Stimulated activated naive CD8-positive, alpha-beta T cell treated with anti-CD3 and anti-CD28 coated beads, Interleukin-15, Interleukin-2, amounts not matched to agents 100 ng/mL and 50 ng/mL, for 24 hours (primary cell): ENCODE data around the gene AKIRIN1.
"Not testable (repeated sequence)": the region's sequence is repeated elsewhere in the genome, so short reads cannot be mapped to it uniquely, and the experiment has no call there.

Experiments used
- H3K27ac Mint-ChIP-seq: one replicate; pipeline ENCODE4 v1.8.0; 2021; ENCODE audit warnings: mild to moderate bottlenecking, mixed read lengths
- H3K27me3 Mint-ChIP-seq: one replicate; pipeline ENCODE4 v1.8.0; 2021; ENCODE audit warnings: mixed read lengths
- H3K36me3 Mint-ChIP-seq: one replicate; pipeline ENCODE4 v1.8.0; 2021; ENCODE audit warnings: low read depth, mixed read lengths
- H3K4me1 Mint-ChIP-seq: one replicate; pipeline ENCODE4 v1.8.0; 2021; ENCODE audit warnings: low read depth, mixed read lengths
- H3K4me3 Mint-ChIP-seq: one replicate; pipeline ENCODE4 v1.8.0; 2021; ENCODE audit warnings: mild to moderate bottlenecking, mixed read lengths
- H3K9me3 Mint-ChIP-seq: one replicate; pipeline ENCODE4 v1.8.0; 2021; ENCODE audit warnings: mixed read lengths

The AKIRIN1 gene

GRCh38 chr1:39048745-39049370 is 57.8 kb downstream of the AKIRIN1 start:
- Mint-ChIP-seq H3K27me3 (no peaks in the 10 kb centered on the region), H3K4me3 (no peak overlapping the region), H3K4me1 (peaks cover 5% of the 10 kb centered on the region), H3K27ac (no peak overlapping the region), H3K36me3 (peaks cover 6% of the 10 kb centered on the region), H3K9me3 (no peaks in the 10 kb centered on the region)

GRCh38 chr1:39050001-39050400 is 58.9 kb downstream of the AKIRIN1 start:
- peaks cover 4% of the 10 kb centered on the region for H3K36me3 Mint-ChIP-seq
- no peak overlapping the region for H3K4me3 Mint-ChIP-seq
- H3K27me3 Mint-ChIP-seq = no peaks in the 10 kb centered on the region
- H3K9me3 Mint-ChIP-seq = no peaks in the 10 kb centered on the region
- no peak overlapping the region for H3K27ac Mint-ChIP-seq
- peaks cover 5% of the 10 kb centered on the region for H3K4me1 Mint-ChIP-seq

GRCh38 chr1:39051193-39051850 is 60.2 kb downstream of the AKIRIN1 start:
- not testable (repeated sequence) for H3K36me3 Mint-ChIP-seq, H3K27ac Mint-ChIP-seq, H3K27me3 Mint-ChIP-seq, H3K9me3 Mint-ChIP-seq, H3K4me3 Mint-ChIP-seq, H3K4me1 Mint-ChIP-seq

- Mint-ChIP-seq H3K4me1 (peaks cover 5% of the 10 kb centered on the region), H3K27ac (no peak overlapping the region), H3K27me3 (no peaks in the 10 kb centered on the region), H3K36me3 (peaks cover 7% of the 10 kb centered on the region), H3K9me3 (no peaks in the 10 kb centered on the region), H3K4me3 (no peak overlapping the region)
Measured at GRCh38 chr1:39051956-39052355, 60.9 kb downstream of the AKIRIN1 start.

GRCh38 chr1:39055213-39055710 is 64.2 kb downstream of the AKIRIN1 start:
- not testable (repeated sequence) for H3K9me3 Mint-ChIP-seq, H3K4me1 Mint-ChIP-seq, H3K27ac Mint-ChIP-seq, H3K36me3 Mint-ChIP-seq, H3K27me3 Mint-ChIP-seq, H3K4me3 Mint-ChIP-seq
